H1 (cell line): Measurements from ENCODE around the gene FBXW8. TPM values are rescaled to one million over a fixed set of nuclear protein-coding genes. Genes with fewer than 3 reads are reported as not detected.

Source experiments
- CTCF ChIA-PET: fragments of 300-600 bp; sonication (Branson Sonifier 250); formaldehyde crosslinking; loops from one replicate; lab custom pipeline; 2021; ENCODE audit not compliant: partially characterized antibody; lab: Charles Lee
- POLR2A ChIA-PET: fragments of 300-600 bp; sonication (Branson Sonifier 250); formaldehyde crosslinking; loops from one replicate; lab custom pipeline; 2021; ENCODE audit warnings: inconsistent platforms; ENCODE audit not compliant: partially characterized antibody; lab: Charles Lee
- DNase-seq, 2 experiments: peaks; one replicate each; pipeline versions ENCODE4 v3.0.0 to v3.0.0-alpha.2; 2010 to 2022; ENCODE audit warnings: low spot score in 2 of 2, low read depth in 1 of 2, mixed read lengths in 1 of 2
- FAIRE-seq: peaks from 2 replicates; lab custom pipeline; 2011; peaks lifted over from hg19 to GRCh38; lab: Jason Lieb, UNC
- H2AFZ ChIP-seq: 2 replicates; pipeline ENCODE4 v1.8.1; 2012; ENCODE audit warnings: low read length, inconsistent platforms
- H2AK5ac ChIP-seq: 2 replicates; pipeline ENCODE4 v1.6.1; 2013; ENCODE audit warnings: low read depth, low read length
- H2BK120ac ChIP-seq: replicated peaks from 2 replicates; pipeline ENCODE3; 2013; ENCODE audit warnings: low read depth, low read length, inconsistent platforms
- H2BK12ac ChIP-seq: 2 replicates; pipeline ENCODE4 v1.6.1; 2013; ENCODE audit warnings: low read depth, low read length
- H2BK15ac ChIP-seq: 2 replicates; pipeline ENCODE4 v1.6.1; 2013; ENCODE audit warnings: low read length
- H2BK20ac ChIP-seq: 2 replicates; pipeline ENCODE4 v1.6.1; 2013; ENCODE audit warnings: low read length
- H2BK5ac ChIP-seq: 2 replicates; pipeline ENCODE4 v1.6.1; 2013; ENCODE audit warnings: low read depth, low read length
- H3K14ac ChIP-seq: 2 replicates; pipeline ENCODE4 v1.6.1; 2013; ENCODE audit warnings: inconsistent platforms; ENCODE audit not compliant: insufficient read length
- H3K18ac ChIP-seq: 2 replicates; pipeline ENCODE4 v1.6.1; 2013; ENCODE audit warnings: low read length; ENCODE audit errors: extremely low read depth
- H3K23ac ChIP-seq: 2 replicates; pipeline ENCODE4 v1.6.1; 2013; ENCODE audit warnings: inconsistent platforms; ENCODE audit not compliant: insufficient read length
- H3K23me2 ChIP-seq: 2 replicates; pipeline ENCODE4 v1.6.1; 2013; ENCODE audit warnings: low read depth, low read length
- H3K27ac ChIP-seq: 2 replicates; pipeline ENCODE4 v1.6.1; 2011; ENCODE audit warnings: low read depth, low read length, inconsistent platforms
- H3K27me3 ChIP-seq, 4 experiments: replicated peaks in 1 of 4; 1 replicate in 1 of 4; 2 replicates in 3 of 4; pipeline versions ENCODE4 v1.6.1 to v1.8.1; 2011 to 2013; ENCODE audit warnings: low read length in 3 of 4, mild to moderate bottlenecking in 3 of 4, inconsistent platforms in 2 of 4, mixed read lengths in 2 of 4, moderate library complexity in 1 of 4; ENCODE audit not compliant: control insufficient read depth in 3 of 4, insufficient read depth in 3 of 4; ENCODE audit errors: extremely low read depth in 1 of 4
- H3K36me3 ChIP-seq, 4 experiments: 2 replicates each; pipeline versions ENCODE4 v1.6.1 to v1.8.1; 2011 to 2013; ENCODE audit warnings: mild to moderate bottlenecking in 4 of 4, low read length in 3 of 4, moderate library complexity in 2 of 4, control low read depth in 1 of 4, inconsistent platforms in 1 of 4; ENCODE audit not compliant: insufficient read depth in 4 of 4, control insufficient read depth in 2 of 4
- H3K4ac ChIP-seq: replicated peaks from 2 replicates; pipeline ENCODE3; 2013; ENCODE audit warnings: low read length, low read depth, mixed read lengths, inconsistent platforms; ENCODE audit not compliant: insufficient read length
- H3K4me1 ChIP-seq, 4 experiments: replicated peaks in 1 of 4; 1 replicate in 1 of 4; 2 replicates in 3 of 4; pipeline versions ENCODE4 v1.6.1 to v1.8.1; 2011 to 2013; ENCODE audit warnings: low read length in 3 of 4, inconsistent platforms in 2 of 4, mixed read lengths in 1 of 4; ENCODE audit not compliant: insufficient read depth in 4 of 4, control insufficient read depth in 3 of 4
- H3K4me2 ChIP-seq, 2 experiments: 2 replicates each; pipeline versions ENCODE4 v1.6.1 to v1.8.1; 2011 to 2013; ENCODE audit warnings: low read depth in 2 of 2, low read length in 2 of 2, control low read depth in 1 of 2, inconsistent platforms in 1 of 2, mild to moderate bottlenecking in 1 of 2; ENCODE audit not compliant: insufficient read depth in 1 of 2
- H3K4me3 ChIP-seq, 4 experiments: fragments of 200-600, 300-600 bp in 1 of 4; sonication (generic), shearing (Covaris generic), sonication (Bioruptor Twin) in 1 of 4; 2 replicates each; pipeline versions ENCODE4 v1.5.1 to v1.8.1; 2011 to 2016; ENCODE audit warnings: low read length in 4 of 4, low read depth in 3 of 4, control low read depth in 2 of 4, inconsistent platforms in 2 of 4, mild to moderate bottlenecking in 2 of 4, mixed read lengths in 1 of 4, moderate library complexity in 1 of 4; ENCODE audit not compliant: insufficient read depth in 2 of 4; ENCODE audit errors: extremely low read depth in 1 of 4
- H3K56ac ChIP-seq: replicated peaks from 2 replicates; pipeline ENCODE3; 2013; ENCODE audit warnings: low read depth, mild to moderate bottlenecking, mixed read lengths, low read length, inconsistent platforms; ENCODE audit not compliant: insufficient read length
- H3K79me1 ChIP-seq: 2 replicates; pipeline ENCODE4 v1.6.1; 2013; ENCODE audit warnings: low read depth, low read length, control low read depth
- H3K79me2 ChIP-seq, 2 experiments: 2 replicates each; pipeline versions ENCODE4 v1.6.1 to v1.8.1; 2012 to 2013; ENCODE audit warnings: low read length in 2 of 2, mild to moderate bottlenecking in 2 of 2, inconsistent platforms in 1 of 2; ENCODE audit not compliant: insufficient read depth in 2 of 2, control insufficient read depth in 1 of 2
- H3K9ac ChIP-seq, 4 experiments: replicated peaks in 1 of 4; 1 replicate in 1 of 4; 2 replicates in 3 of 4; pipeline versions ENCODE4 v1.6.1 to v1.8.1; 2011 to 2013; ENCODE audit warnings: low read depth in 3 of 4, low read length in 3 of 4, control low read depth in 2 of 4, mild to moderate bottlenecking in 2 of 4, moderate library complexity in 2 of 4, inconsistent platforms in 1 of 4; ENCODE audit errors: extremely low read depth in 1 of 4
- H3K9me3 ChIP-seq, 2 experiments: 2 replicates each; pipeline versions ENCODE4 v1.6.1 to v1.8.1; 2012 to 2013; ENCODE audit warnings: mild to moderate bottlenecking in 2 of 2, moderate library complexity in 2 of 2, control low read depth in 1 of 2, inconsistent platforms in 1 of 2, low read depth in 1 of 2, low read length in 1 of 2, mixed read lengths in 1 of 2; ENCODE audit not compliant: insufficient read depth in 2 of 2
- H4K20me1 ChIP-seq, 2 experiments: replicated peaks in 1 of 2; 2 replicates each; pipeline versions ENCODE3 to v1.8.1; 2011 to 2013; ENCODE audit warnings: inconsistent platforms in 2 of 2, low read length in 2 of 2, mild to moderate bottlenecking in 1 of 2; ENCODE audit not compliant: insufficient read depth in 2 of 2, control insufficient read depth in 1 of 2
- H4K5ac ChIP-seq: 2 replicates; pipeline ENCODE4 v1.6.1; 2013; ENCODE audit warnings: low read length, low read depth, mixed read lengths, inconsistent platforms; ENCODE audit not compliant: insufficient read length
- H4K8ac ChIP-seq: 2 replicates; pipeline ENCODE4 v1.8.0; 2013; ENCODE audit warnings: mild to moderate bottlenecking, moderate library complexity, low read length, inconsistent platforms; ENCODE audit not compliant: insufficient read depth; ENCODE audit errors: extremely low read depth
- H4K91ac ChIP-seq: replicated peaks from 2 replicates; pipeline ENCODE3; 2013; ENCODE audit warnings: low read length, mixed read lengths, inconsistent platforms; ENCODE audit not compliant: insufficient read length
- FOSL1 ChIP-seq: IDR thresholded peaks from 2 replicates; pipeline ENCODE4 v1.6.1; 2011; ENCODE audit warnings: mild to moderate bottlenecking, low read depth, low read length, moderate library complexity; ENCODE audit not compliant: insufficient read depth
- NRF1 ChIP-seq: IDR thresholded peaks from 2 replicates; pipeline ENCODE4 v1.6.1; 2011; ENCODE audit warnings: mild to moderate bottlenecking, low read depth, low read length, improper control_type of control experiment
- SIN3A ChIP-seq, 2 experiments: IDR thresholded peaks in 1 of 2; conservative IDR thresholded peaks in 1 of 2; 2 replicates each; pipeline ENCODE4 v1.6.1; 2011 to 2012; ENCODE audit warnings: low read length in 2 of 2, improper control_type of control experiment in 1 of 2, low read depth in 1 of 2, mild to moderate bottlenecking in 1 of 2
- WGBS, 2 experiments: shearing (Covaris generic) in 1 of 2; methylation state at CpG; one replicate each; pipeline versions ENCODE4 v1.1.6 to v1.1.7; 2013 to 2015; ENCODE audit warnings: low lambda C conversion rate in 2 of 2, mixed read lengths in 2 of 2, inconsistent platforms in 1 of 2, low coverage in 1 of 2, missing lambda C conversion rate in 1 of 2; ENCODE audit not compliant: insufficient replicate concordance in 2 of 2, insufficient coverage in 1 of 2, insufficient read length in 1 of 2; ENCODE audit errors: extremely low coverage in 1 of 2, missing lambda C conversion rate in 1 of 2; 5-methylcytosine and 5-hydroxymethylcytosine counted together
- polyA plus RNA-seq, 7 experiments: library from polyadenylated mRNA; depleted of rRNA in 3 of 7; stranded (reverse) in 5 of 7; unstranded in 2 of 7; fragments of >200 nt in 5 of 7; fragments of 200-250 nt in 2 of 7; gene quantifications; 1 replicate in 5 of 7; 2 replicates in 1 of 7; 4 replicates in 1 of 7; pipeline versions ENCODE4 v1.2.1 to v1.2.3, GENCODE V29; 2011 to 2013; ENCODE audit warnings: missing spikeins in 2 of 7, mixed read lengths in 2 of 7
- total RNA-seq: library from RNA; stranded (reverse); fragmentation: NEBNext Ultra II Directional; extraction: Animal tissue kit (Norgen Biotek cat#: 25700); gene quantifications from 2 replicates; pipeline ENCODE4 v1.2.1, GENCODE V29; 2021

Gene FBXW8
- total and polyA plus RNA-seq, 2 of the 8 experiments (the other 6 are each of a cell fraction or from before 2014, with no cell fraction given): 15.8 to 16.0 TPM

DNA sequence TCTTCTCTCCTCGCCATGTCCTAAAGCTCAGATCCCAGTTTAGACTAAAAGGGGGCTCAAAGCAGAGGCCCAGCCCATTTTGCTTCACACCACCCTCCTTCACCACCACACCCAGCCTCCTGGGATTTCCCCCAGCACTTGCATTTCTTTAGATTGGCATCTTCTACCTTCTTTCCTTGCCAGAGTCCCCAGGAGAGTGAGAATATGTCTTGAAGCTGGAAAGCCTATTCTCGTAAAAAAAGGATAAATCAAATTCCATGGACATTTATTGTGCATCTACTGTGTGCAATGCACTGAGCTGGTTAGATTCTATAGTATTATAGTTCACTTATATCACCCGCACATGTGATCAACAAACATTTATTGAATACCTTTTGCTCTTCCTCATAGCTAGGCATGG, 10.2 kb downstream of the FBXW8 start:
- DNase-seq (no peak), FAIRE-seq (no peak)
- no peaks in the 10 kb centered on the region for H3K23me2 ChIP-seq
- no peak overlapping the region for H3K23ac ChIP-seq
- H3K79me2 ChIP-seq: peaks cover 0 to 18% of the 10 kb centered on the region in 2 experiments; a peak in 2 of 4 replicates
- H3K36me3 ChIP-seq: peaks cover 0 to 4% (median 0%) of the 10 kb centered on the region in 4 experiments; a peak in 1 of 8 replicates
- no peak overlapping the region for H2AK5ac ChIP-seq
- H3K4ac ChIP-seq: no peak overlapping the region
- H3K27me3 ChIP-seq: no peaks in the 10 kb centered on the region
- H4K5ac ChIP-seq: no peak overlapping the region
- H2BK5ac ChIP-seq: no peak overlapping the region
- H3K18ac ChIP-seq: no peak overlapping the region
- no peak overlapping the region for H3K14ac ChIP-seq
- no peak overlapping the region for H2AFZ ChIP-seq
- H3K4me2 ChIP-seq: 0 out of 4 replicates have a peak overlapping the region, but pooled peaks of 1 of the 2 experiments have one; percentile 1
- ChIA-PET POLR2A (interaction anchor here (0.7 to 1.2 kb wide), 3 partner anchors 8 to 22 kb away, joined by 3 to 4 read pairs (median 3); no protein-coding TSS in a partner anchor), CTCF (interaction anchor here (0.6 to 1.2 kb wide), 3 partner anchors 12 to 198 kb away, joined by 3 read pairs; no protein-coding TSS in a partner anchor)
- no peak overlapping the region for H4K91ac ChIP-seq
- no peak overlapping the region for H4K8ac ChIP-seq
- 86% methylated on average over 3 of the region's 3 CpGs; no CpG with 5 or more reads in 1 of the 2 experiments for WGBS, 2 experiments
- H3K79me1 ChIP-seq: peaks cover 5% of the 10 kb centered on the region; the same call in 1 of the 2 replicates
- no peak overlapping the region for H3K27ac ChIP-seq
- no peak overlapping the region for H2BK12ac ChIP-seq
- no peak for TF ChIP-seq NRF1
- TF ChIP-seq FOSL1: no peak
- TF ChIP-seq SIN3A (conservative IDR thresholded peaks at IDR 0.05 in 1 of 2, IDR thresholded peaks at IDR 0.05 in 1 of 2; ENCODE audit: low read depth in 1 of 2, low read length in 2 of 2): no peak
- H4K20me1 ChIP-seq: peaks cover 0 to 2% of the 10 kb centered on the region in 2 experiments
- H3K56ac ChIP-seq: no peak overlapping the region
- H3K9ac ChIP-seq: no peak overlapping the region
- peaks cover 0 to 3% (median 0%) of the 10 kb centered on the region in 4 experiments; a peak in 1 of 7 replicates for H3K4me1 ChIP-seq
- H2BK120ac ChIP-seq: no peak overlapping the region
- no peaks in the 10 kb centered on the region for H3K9me3 ChIP-seq
- H3K4me3 ChIP-seq: no peak overlapping the region
- H2BK20ac ChIP-seq: no peak overlapping the region
- no peak overlapping the region for H2BK15ac ChIP-seq
